ENCODE results near the gene ANKMY2. TPM values are rescaled to one million over a fixed set of nuclear protein-coding genes. Genes with fewer than 3 reads are reported as not detected.

Gene ANKMY2
- total and polyA plus RNA-seq, 12 donors = 5.4 to 45.3 (median 15.8) TPM

DNA sequence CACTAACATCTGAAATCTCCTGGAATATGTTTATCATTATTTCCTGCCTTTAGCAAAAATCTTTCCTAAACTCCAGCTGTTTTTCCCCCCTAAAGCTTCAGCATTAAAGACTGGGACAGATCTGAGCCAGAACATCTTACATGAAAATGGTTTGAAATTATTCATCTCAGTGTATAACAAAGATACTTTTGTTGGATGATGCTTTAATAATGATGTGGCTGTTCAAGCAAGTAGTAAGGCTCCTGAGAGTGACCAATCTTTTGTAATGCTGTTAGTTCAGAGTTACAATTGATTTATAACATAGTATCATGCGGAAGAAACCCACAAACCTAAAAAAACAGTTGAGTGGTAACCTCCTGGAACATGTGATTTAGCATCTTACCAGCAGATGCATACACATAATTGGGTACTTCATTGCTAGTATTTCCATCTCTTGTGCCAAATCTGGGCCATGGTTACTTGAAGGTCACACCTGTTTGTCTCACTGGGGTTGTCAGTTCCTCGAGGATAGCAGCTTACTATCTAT is 1.9 kb upstream of the ANKMY2 start:
- no peak for DNase-seq
- Histone ChIP-seq H3K4me1 (replicated peaks in 1 of 2) (peaks cover 10 to 48% of the 10 kb centered on the region in 2 donors), H3K36me3 (replicated peaks in 1 of 2) (no peaks in the 10 kb centered on the region), H3K4me3 (peak overlapping the region in 1 of 4 donors; percentile 76), H3K9me3 (replicated peaks in 1 of 3) (no peaks in the 10 kb centered on the region), H3K27ac (no peak overlapping the region), H3K27me3 (no peaks in the 10 kb centered on the region)
- no peak for TF ChIP-seq POLR2A (IDR thresholded peaks at IDR 0.05)
- TF ChIP-seq, protein P1, sequence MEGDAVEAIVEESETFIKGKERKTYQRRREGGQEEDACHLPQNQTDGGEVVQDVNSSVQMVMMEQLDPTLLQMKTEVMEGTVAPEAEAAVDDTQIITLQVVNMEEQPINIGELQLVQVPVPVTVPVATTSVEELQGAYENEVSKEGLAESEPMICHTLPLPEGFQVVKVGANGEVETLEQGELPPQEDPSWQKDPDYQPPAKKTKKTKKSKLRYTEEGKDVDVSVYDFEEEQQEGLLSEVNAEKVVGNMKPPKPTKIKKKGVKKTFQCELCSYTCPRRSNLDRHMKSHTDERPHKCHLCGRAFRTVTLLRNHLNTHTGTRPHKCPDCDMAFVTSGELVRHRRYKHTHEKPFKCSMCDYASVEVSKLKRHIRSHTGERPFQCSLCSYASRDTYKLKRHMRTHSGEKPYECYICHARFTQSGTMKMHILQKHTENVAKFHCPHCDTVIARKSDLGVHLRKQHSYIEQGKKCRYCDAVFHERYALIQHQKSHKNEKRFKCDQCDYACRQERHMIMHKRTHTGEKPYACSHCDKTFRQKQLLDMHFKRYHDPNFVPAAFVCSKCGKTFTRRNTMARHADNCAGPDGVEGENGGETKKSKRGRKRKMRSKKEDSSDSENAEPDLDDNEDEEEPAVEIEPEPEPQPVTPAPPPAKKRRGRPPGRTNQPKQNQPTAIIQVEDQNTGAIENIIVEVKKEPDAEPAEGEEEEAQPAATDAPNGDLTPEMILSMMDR (IDR thresholded peaks at IDR 0.05) = no peak
- intact Hi-C loops (cut with DNase I) = no loop called here
- WGBS, 4 donors = 44 to 53% (median 45%) methylated on average over 2 of the region's 2 CpGs

DNA sequence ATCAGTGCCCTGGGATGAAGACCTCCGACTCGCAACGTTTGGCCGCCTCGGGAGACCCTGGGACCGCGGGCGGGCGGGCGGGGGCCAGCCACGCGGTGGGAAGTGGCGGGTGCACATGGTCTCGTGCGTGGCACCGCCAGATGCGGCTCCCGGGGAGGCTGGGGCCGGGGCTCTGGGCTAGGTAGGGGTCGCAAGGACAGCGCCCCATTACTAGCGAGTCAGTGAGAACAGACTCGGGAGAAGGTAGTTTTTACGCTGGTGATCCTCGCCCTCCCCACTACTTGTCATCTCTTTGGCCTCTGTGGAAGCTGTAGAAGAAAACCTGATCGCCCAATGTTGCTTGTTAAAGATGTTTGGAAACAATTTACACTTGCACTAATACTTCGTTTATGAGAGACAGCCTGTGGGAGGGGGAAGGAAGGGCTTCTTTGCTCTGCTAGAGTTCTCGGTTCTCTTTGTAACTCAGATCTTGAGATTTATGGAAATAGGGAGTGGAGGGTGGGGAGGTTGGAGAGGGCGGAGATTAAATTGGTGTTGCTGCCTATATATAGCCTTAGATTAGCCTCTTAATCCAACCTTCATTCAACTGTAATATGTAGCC is 1.0 kb upstream of the ANKMY2 start:
- 0 to 4% (median 1%) methylated on average over 7 to 29 of the region's 29 CpGs for WGBS, 4 donors
- TF ChIP-seq POLR2A (IDR thresholded peaks at IDR 0.05) = no peak
- TF ChIP-seq, protein P1 (IDR thresholded peaks at IDR 0.05) = no peak
- H3K27ac ChIP-seq = peak overlapping the region in 4 of 5 donors; percentile 85 to 96 (median 94)
- H3K27me3 ChIP-seq = no peaks in the 10 kb centered on the region
- H3K9me3 ChIP-seq (replicated peaks in 1 of 3) = no peaks in the 10 kb centered on the region
- intact Hi-C loops (cut with DNase I) = no loop called here
- H3K36me3 ChIP-seq (replicated peaks in 1 of 2) = no peaks in the 10 kb centered on the region
- DNase-seq = peak in 1 of 7 donors; percentile 32
- peak overlapping the region in 2 of 4 donors; percentile 76 to 85 for H3K4me3 ChIP-seq
- peaks cover under 1 to 38% of the 10 kb centered on the region in 2 donors for H3K4me1 ChIP-seq (replicated peaks in 1 of 2)

DNA sequence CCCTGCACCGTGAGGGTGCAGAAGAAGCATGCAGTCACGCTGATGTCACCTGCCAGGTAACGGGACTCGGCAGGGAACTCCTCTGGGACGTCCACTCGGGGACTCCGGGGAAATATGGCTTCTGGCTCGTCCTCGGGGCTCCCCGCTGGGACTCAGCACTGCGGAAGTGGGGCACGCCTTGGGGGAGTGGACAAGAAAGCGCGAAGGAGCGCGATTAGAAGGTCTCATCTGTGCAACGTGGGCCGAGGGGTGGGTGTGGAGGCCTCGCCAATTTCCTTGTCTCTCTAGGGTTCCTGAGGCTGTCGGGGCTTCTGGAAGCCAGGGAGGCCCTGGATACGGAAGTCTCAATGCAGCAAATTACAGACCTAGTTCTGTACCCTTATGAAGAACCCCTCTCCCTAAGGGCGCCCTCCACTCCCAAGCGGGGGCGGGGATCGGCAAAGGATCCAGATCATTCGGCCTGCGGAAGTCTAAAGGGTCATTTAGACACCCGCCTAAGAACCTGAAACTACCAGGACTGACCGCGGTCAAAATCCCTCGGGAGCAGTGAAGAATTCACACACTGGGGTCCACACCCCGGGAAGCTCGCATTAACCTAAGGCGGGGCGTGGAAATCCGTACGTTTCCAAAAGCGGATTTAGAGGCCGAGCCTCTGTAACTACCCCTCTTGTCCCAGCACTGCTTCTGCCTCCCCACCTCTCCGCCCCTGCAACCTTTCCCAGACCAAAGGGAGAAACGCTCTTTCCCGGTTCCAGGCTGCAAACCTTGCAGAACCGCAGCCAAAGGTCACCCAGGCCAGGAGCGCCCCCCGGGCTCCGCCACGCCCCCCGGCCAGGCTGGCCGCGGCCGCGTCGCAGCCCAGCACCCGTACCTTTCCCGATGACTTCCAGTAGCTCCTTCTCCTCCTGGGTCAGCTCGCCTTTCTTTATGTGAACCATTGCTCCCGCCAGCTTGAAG is 640 bp downstream of the ANKMY2 start:
- DNase-seq = peak; percentile 54 to 71 (median 64)
- H3K27me3 ChIP-seq = no peaks in the 10 kb centered on the region
- peaks cover 0 to 38% of the 10 kb centered on the region in 2 donors for H3K4me1 ChIP-seq (replicated peaks in 1 of 2)
- 0 to 1% (median 0%) methylated on average over 37 to 57 of the region's 57 CpGs for WGBS, 4 donors
- peak overlapping the region; percentile 79 to 96 (median 93) for H3K27ac ChIP-seq
- H3K36me3 ChIP-seq (replicated peaks in 1 of 2) = no peaks in the 10 kb centered on the region
- no peaks in the 10 kb centered on the region for H3K9me3 ChIP-seq (replicated peaks in 1 of 3)
- TF ChIP-seq, protein P1 (IDR thresholded peaks at IDR 0.05) = no peak
- TF ChIP-seq POLR2A (IDR thresholded peaks at IDR 0.05) = peak in 1 of 2 donors; percentile 39
- peak overlapping the region; percentile 1 to 76 (median 58) for H3K4me3 ChIP-seq
- intact Hi-C loops (cut with DNase I) = no loop called here

DNA sequence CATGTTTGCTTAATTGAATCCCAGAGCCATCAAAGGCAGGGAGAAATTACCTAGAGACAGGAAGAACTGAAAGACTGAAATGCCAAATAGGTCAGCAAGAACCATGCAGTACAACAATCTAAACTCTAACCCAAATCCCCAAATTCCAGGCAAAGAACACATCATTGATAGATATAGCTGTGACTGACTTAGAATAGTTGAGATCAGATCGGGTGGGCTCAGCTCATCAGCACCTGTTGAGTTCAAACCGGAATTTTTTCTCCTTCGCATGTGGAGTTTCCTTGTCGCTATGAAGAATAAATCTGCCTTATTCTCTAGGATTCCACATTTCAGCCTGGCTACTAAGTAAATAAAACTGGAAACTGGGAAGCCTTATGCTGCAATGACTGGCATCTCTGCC is 1.4 kb downstream of the ANKMY2 start:
- Histone ChIP-seq H3K9me3 (replicated peaks in 1 of 3) (no peaks in the 10 kb centered on the region), H3K4me1 (replicated peaks in 1 of 2) (peaks cover 0 to 33% of the 10 kb centered on the region in 2 donors), H3K4me3 (peak overlapping the region in 2 of 4 donors; percentile 57 to 76), H3K36me3 (replicated peaks in 1 of 2) (no peaks in the 10 kb centered on the region), H3K27ac (peak overlapping the region in 2 of 5 donors; percentile 95 to 96), H3K27me3 (no peaks in the 10 kb centered on the region)
- TF ChIP-seq, protein P1 (IDR thresholded peaks at IDR 0.05) = no peak
- no peak for TF ChIP-seq POLR2A (IDR thresholded peaks at IDR 0.05)
- 52 to 72% (median 60%) methylated on average over 4 of the region's 4 CpGs for WGBS, 4 donors
- no peak for DNase-seq
- intact Hi-C loops (cut with DNase I) = no loop called here
